AG04450 (cell line): ENCODE results near the gene RNASEH1. TPM values are rescaled to one million over a fixed set of nuclear protein-coding genes. Genes with fewer than 3 reads are reported as not detected.

ENCODE experiments used
- CTCF ChIA-PET: fragments of 300-600, 350-600 bp; formaldehyde crosslinking; extraction: SDS; loops from one replicate; lab custom pipeline; 2022; ENCODE audit warnings: antibody characterized with exemption, inconsistent platforms; lab: Charles Lee
- POLR2A ChIA-PET: fragments of 350-600 bp; formaldehyde crosslinking; extraction: SDS; loops from one replicate; lab custom pipeline; 2021; ENCODE audit warnings: antibody characterized with exemption, inconsistent platforms; lab: Yijun Ruan, JAX
- DNase-seq: peaks from one replicate; pipeline ENCODE4 v3.0.0-alpha.2; 2011; ENCODE audit warnings: low read depth, low spot score
- H3K27ac ChIP-seq: one replicate; pipeline ENCODE4 v1.5.1; 2012; ENCODE audit warnings: low read depth, low read length, control low read depth
- H3K27me3 ChIP-seq: one replicate; pipeline ENCODE4 v1.6.0; 2012; ENCODE audit warnings: low read length; ENCODE audit not compliant: control insufficient read depth, insufficient read depth
- H3K4me3 ChIP-seq: 2 replicates; pipeline ENCODE4 v1.5.1; 2011; ENCODE audit warnings: mild to moderate bottlenecking, low read depth, low read length, control low read depth
- H3K9me3 ChIP-seq: 2 replicates; pipeline ENCODE4 v1.5.1; 2012; ENCODE audit warnings: low read length; ENCODE audit not compliant: control insufficient read depth, insufficient read depth
- polyA plus RNA-seq: library from polyadenylated mRNA; depleted of rRNA; stranded (reverse); fragments of >200 nt; gene quantifications from 2 replicates; pipeline ENCODE4 v1.2.3, GENCODE V29; 2011
- TF ChIP-seq, protein P1 (sequence below): IDR thresholded peaks from 2 replicates; pipeline ENCODE4 v1.5.1; 2011; ENCODE audit warnings: low read depth, low read length, control low read depth, inconsistent platforms

RNASEH1 gene
- polyA plus RNA-seq, 1 experiment = 26.2 TPM

DNA sequence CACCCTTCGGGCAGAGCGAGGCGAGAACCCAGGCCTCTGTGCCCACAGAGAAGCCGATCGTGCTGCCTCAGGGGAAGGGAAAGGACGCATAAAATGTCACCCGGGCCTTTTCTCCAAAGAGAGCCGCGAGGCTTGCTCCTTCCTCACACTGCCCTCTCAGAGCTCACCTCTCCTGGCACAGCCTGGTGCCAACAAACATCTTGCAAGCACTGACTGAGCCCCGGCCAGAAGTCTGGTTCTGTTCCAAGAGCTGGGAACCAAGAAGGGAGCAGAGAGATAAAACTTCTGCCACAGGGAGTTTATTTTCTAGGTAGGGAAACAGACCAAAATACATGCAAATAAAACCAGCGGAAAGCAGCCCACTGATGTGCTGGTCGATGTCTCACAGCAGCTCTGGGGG is 25.2 kb downstream of the RNASEH1 start:
- no peak overlapping the region for H3K27ac ChIP-seq
- H3K9me3 ChIP-seq = peaks cover 9% of the 10 kb centered on the region; the same call in 1 of the 2 replicates
- no peak for DNase-seq
- H3K27me3 ChIP-seq = no peaks in the 10 kb centered on the region
- TF ChIP-seq, protein P1, sequence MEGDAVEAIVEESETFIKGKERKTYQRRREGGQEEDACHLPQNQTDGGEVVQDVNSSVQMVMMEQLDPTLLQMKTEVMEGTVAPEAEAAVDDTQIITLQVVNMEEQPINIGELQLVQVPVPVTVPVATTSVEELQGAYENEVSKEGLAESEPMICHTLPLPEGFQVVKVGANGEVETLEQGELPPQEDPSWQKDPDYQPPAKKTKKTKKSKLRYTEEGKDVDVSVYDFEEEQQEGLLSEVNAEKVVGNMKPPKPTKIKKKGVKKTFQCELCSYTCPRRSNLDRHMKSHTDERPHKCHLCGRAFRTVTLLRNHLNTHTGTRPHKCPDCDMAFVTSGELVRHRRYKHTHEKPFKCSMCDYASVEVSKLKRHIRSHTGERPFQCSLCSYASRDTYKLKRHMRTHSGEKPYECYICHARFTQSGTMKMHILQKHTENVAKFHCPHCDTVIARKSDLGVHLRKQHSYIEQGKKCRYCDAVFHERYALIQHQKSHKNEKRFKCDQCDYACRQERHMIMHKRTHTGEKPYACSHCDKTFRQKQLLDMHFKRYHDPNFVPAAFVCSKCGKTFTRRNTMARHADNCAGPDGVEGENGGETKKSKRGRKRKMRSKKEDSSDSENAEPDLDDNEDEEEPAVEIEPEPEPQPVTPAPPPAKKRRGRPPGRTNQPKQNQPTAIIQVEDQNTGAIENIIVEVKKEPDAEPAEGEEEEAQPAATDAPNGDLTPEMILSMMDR = no peak
- ChIA-PET CTCF (no interaction called here), POLR2A (no interaction called here)
- no peak overlapping the region for H3K4me3 ChIP-seq

DNA sequence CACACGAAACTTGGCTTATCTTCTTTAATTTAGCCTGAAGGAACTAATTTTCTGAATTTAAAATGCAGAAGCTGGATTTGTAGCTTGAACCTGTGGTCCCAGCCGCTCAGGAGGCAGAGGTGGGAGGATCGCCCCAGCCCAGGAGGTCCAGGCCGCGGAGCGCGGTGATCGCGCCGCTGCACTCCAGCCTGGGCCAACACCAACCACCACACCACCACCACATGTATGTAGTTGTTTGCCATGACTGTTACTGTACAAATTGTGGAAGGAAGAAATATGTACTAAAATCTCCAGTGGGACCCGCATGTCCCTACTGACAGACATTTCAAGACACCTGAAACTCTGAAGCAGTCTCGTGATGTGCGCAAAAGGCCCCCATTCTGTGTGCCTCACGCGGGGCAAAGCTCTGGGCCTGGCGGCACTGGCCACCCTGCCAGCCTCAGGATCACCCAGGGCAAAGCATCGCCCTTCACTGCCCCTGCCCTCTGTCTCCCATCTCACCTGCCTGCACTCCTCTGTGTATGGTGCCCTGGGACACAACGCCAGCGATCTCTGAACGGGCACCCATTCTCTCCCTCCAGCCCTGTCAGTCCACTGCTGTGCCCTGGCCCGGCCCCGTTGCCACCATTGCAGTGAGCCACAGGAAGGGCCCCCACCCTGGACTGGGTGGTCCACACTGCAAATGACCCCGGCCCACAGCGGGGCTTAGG is 28.7 kb downstream of the RNASEH1 start:
- no peak for DNase-seq
- CTCF ChIA-PET = no interaction called here
- TF ChIP-seq, protein P1 = no peak
- Histone ChIP-seq H3K27me3 (no peaks in the 10 kb centered on the region), H3K9me3 (peaks cover 8% of the 10 kb centered on the region; the same call in 1 of the 2 replicates), H3K27ac (no peak overlapping the region), H3K4me3 (no peak overlapping the region)
- POLR2A ChIA-PET = no interaction called here

DNA sequence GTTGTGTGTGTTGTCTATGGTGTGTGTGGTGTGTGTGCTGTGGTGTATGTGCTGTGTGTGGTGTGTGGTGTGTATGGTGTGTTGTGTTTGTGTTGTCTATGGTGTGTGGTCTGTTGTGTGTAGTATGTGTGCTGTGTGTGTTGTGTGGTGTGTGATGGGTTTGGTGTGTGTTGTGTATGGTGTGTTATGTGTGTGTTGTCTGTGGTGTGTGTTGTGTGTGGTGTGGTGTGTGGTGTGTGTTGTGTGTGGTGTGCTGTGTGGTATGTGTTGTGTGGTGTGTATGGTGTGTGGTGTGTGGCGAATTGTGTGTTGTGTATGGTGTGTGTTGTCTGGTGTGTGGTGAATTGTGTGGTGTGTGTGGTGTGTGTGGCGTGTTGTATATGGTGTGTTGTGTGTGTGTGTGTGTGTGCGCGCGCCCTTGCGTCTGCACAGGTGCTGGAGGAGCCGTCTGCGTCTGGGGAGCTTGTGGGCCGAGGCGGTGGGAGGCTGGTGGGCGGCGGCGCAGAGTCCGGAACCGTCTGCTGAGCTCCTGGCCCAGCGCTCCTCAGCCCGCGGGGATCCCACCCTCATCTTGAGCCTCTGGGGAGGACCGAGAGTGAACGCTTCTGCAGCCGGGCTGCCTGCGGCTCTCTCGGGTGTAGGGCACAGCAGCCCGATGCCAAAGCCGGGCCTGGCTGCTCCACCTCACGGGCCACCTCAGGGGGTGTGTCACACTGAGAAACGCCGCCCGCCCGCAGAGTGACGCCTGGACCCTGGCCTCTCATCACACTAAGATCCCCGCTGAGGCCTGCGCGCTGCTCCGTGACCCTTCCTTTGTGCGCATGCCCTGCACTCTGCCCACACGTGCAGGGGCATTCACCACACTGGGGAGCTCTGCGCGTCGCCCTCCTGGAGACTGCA is 30.0 kb downstream of the RNASEH1 start:
- H3K9me3 ChIP-seq = peaks cover 4% of the 10 kb centered on the region; the same call in 1 of the 2 replicates
- no peaks in the 10 kb centered on the region for H3K27me3 ChIP-seq
- POLR2A ChIA-PET = no interaction called here
- CTCF ChIA-PET = no interaction called here
- no peak overlapping the region for H3K27ac ChIP-seq
- H3K4me3 ChIP-seq = no peak overlapping the region
- DNase-seq = no peak
- TF ChIP-seq, protein P1 = no peak

DNA sequence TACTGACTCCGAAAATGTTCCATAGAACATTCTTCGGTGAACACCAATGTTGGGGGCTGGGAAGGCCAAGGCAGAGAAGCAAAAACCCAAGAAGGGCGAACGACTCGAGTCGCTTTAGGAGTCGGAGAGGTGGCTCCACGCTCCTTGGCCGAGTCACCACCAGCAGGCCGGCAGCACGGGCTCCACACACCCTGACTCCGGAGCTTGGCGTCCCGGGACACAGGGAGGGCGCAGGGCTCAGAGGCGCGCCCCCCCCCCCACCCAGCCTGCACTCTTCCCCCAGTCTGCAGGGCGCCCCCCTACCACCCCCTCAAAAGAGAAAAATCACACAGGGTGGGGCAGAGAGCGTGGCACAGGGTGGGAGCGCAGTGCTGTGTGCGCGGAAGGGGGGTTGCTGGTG is 31.3 kb downstream of the RNASEH1 start:
- Histone ChIP-seq H3K9me3 (peaks cover 4% of the 10 kb centered on the region; the same call in 1 of the 2 replicates), H3K27ac (no peak overlapping the region), H3K4me3 (no peak overlapping the region), H3K27me3 (no peaks in the 10 kb centered on the region)
- TF ChIP-seq, protein P1 = no peak
- ChIA-PET CTCF (no interaction called here), POLR2A (no interaction called here)
- DNase-seq = no peak
